H1 (cell line): ENCODE data around the gene ATP13A3. TPM values are rescaled to one million over a fixed set of nuclear protein-coding genes. Genes with fewer than 3 reads are reported as not detected.

Experiments used
- CTCF ChIA-PET: fragments of 300-600 bp; sonication (Branson Sonifier 250); formaldehyde crosslinking; loops from one replicate; lab custom pipeline; 2021; ENCODE audit not compliant: partially characterized antibody; lab: Charles Lee
- POLR2A ChIA-PET: fragments of 300-600 bp; sonication (Branson Sonifier 250); formaldehyde crosslinking; loops from one replicate; lab custom pipeline; 2021; ENCODE audit warnings: inconsistent platforms; ENCODE audit not compliant: partially characterized antibody; lab: Charles Lee
- DNase-seq, 2 experiments: peaks; one replicate each; pipeline versions ENCODE4 v3.0.0 to v3.0.0-alpha.2; 2010 to 2022; ENCODE audit warnings: low spot score in 2 of 2, low read depth in 1 of 2, mixed read lengths in 1 of 2
- FAIRE-seq: peaks from 2 replicates; lab custom pipeline; 2011; peaks lifted over from hg19 to GRCh38; lab: Jason Lieb, UNC
- H2AFZ ChIP-seq: 2 replicates; pipeline ENCODE4 v1.8.1; 2012; ENCODE audit warnings: low read length, inconsistent platforms
- H2AK5ac ChIP-seq: 2 replicates; pipeline ENCODE4 v1.6.1; 2013; ENCODE audit warnings: low read depth, low read length
- H2BK120ac ChIP-seq: replicated peaks from 2 replicates; pipeline ENCODE3; 2013; ENCODE audit warnings: low read depth, low read length, inconsistent platforms
- H2BK12ac ChIP-seq: 2 replicates; pipeline ENCODE4 v1.6.1; 2013; ENCODE audit warnings: low read depth, low read length
- H2BK15ac ChIP-seq: 2 replicates; pipeline ENCODE4 v1.6.1; 2013; ENCODE audit warnings: low read length
- H2BK20ac ChIP-seq: 2 replicates; pipeline ENCODE4 v1.6.1; 2013; ENCODE audit warnings: low read length
- H2BK5ac ChIP-seq: 2 replicates; pipeline ENCODE4 v1.6.1; 2013; ENCODE audit warnings: low read depth, low read length
- H3K14ac ChIP-seq: 2 replicates; pipeline ENCODE4 v1.6.1; 2013; ENCODE audit warnings: inconsistent platforms; ENCODE audit not compliant: insufficient read length
- H3K18ac ChIP-seq: 2 replicates; pipeline ENCODE4 v1.6.1; 2013; ENCODE audit warnings: low read length; ENCODE audit errors: extremely low read depth
- H3K23ac ChIP-seq: 2 replicates; pipeline ENCODE4 v1.6.1; 2013; ENCODE audit warnings: inconsistent platforms; ENCODE audit not compliant: insufficient read length
- H3K23me2 ChIP-seq: 2 replicates; pipeline ENCODE4 v1.6.1; 2013; ENCODE audit warnings: low read depth, low read length
- H3K27ac ChIP-seq: 2 replicates; pipeline ENCODE4 v1.6.1; 2011; ENCODE audit warnings: low read depth, low read length, inconsistent platforms
- H3K27me3 ChIP-seq, 4 experiments: replicated peaks in 1 of 4; 1 replicate in 1 of 4; 2 replicates in 3 of 4; pipeline versions ENCODE4 v1.6.1 to v1.8.1; 2011 to 2013; ENCODE audit warnings: low read length in 3 of 4, mild to moderate bottlenecking in 3 of 4, inconsistent platforms in 2 of 4, mixed read lengths in 2 of 4, moderate library complexity in 1 of 4; ENCODE audit not compliant: control insufficient read depth in 3 of 4, insufficient read depth in 3 of 4; ENCODE audit errors: extremely low read depth in 1 of 4
- H3K36me3 ChIP-seq, 4 experiments: 2 replicates each; pipeline versions ENCODE4 v1.6.1 to v1.8.1; 2011 to 2013; ENCODE audit warnings: mild to moderate bottlenecking in 4 of 4, low read length in 3 of 4, moderate library complexity in 2 of 4, control low read depth in 1 of 4, inconsistent platforms in 1 of 4; ENCODE audit not compliant: insufficient read depth in 4 of 4, control insufficient read depth in 2 of 4
- H3K4ac ChIP-seq: replicated peaks from 2 replicates; pipeline ENCODE3; 2013; ENCODE audit warnings: low read length, low read depth, mixed read lengths, inconsistent platforms; ENCODE audit not compliant: insufficient read length
- H3K4me1 ChIP-seq, 4 experiments: replicated peaks in 1 of 4; 1 replicate in 1 of 4; 2 replicates in 3 of 4; pipeline versions ENCODE4 v1.6.1 to v1.8.1; 2011 to 2013; ENCODE audit warnings: low read length in 3 of 4, inconsistent platforms in 2 of 4, mixed read lengths in 1 of 4; ENCODE audit not compliant: insufficient read depth in 4 of 4, control insufficient read depth in 3 of 4
- H3K4me2 ChIP-seq, 2 experiments: 2 replicates each; pipeline versions ENCODE4 v1.6.1 to v1.8.1; 2011 to 2013; ENCODE audit warnings: low read depth in 2 of 2, low read length in 2 of 2, control low read depth in 1 of 2, inconsistent platforms in 1 of 2, mild to moderate bottlenecking in 1 of 2; ENCODE audit not compliant: insufficient read depth in 1 of 2
- H3K4me3 ChIP-seq, 4 experiments: fragments of 200-600, 300-600 bp in 1 of 4; sonication (generic), shearing (Covaris generic), sonication (Bioruptor Twin) in 1 of 4; 2 replicates each; pipeline versions ENCODE4 v1.5.1 to v1.8.1; 2011 to 2016; ENCODE audit warnings: low read length in 4 of 4, low read depth in 3 of 4, control low read depth in 2 of 4, inconsistent platforms in 2 of 4, mild to moderate bottlenecking in 2 of 4, mixed read lengths in 1 of 4, moderate library complexity in 1 of 4; ENCODE audit not compliant: insufficient read depth in 2 of 4; ENCODE audit errors: extremely low read depth in 1 of 4
- H3K56ac ChIP-seq: replicated peaks from 2 replicates; pipeline ENCODE3; 2013; ENCODE audit warnings: low read depth, mild to moderate bottlenecking, mixed read lengths, low read length, inconsistent platforms; ENCODE audit not compliant: insufficient read length
- H3K79me1 ChIP-seq: 2 replicates; pipeline ENCODE4 v1.6.1; 2013; ENCODE audit warnings: low read depth, low read length, control low read depth
- H3K79me2 ChIP-seq, 2 experiments: 2 replicates each; pipeline versions ENCODE4 v1.6.1 to v1.8.1; 2012 to 2013; ENCODE audit warnings: low read length in 2 of 2, mild to moderate bottlenecking in 2 of 2, inconsistent platforms in 1 of 2; ENCODE audit not compliant: insufficient read depth in 2 of 2, control insufficient read depth in 1 of 2
- H3K9ac ChIP-seq, 4 experiments: replicated peaks in 1 of 4; 1 replicate in 1 of 4; 2 replicates in 3 of 4; pipeline versions ENCODE4 v1.6.1 to v1.8.1; 2011 to 2013; ENCODE audit warnings: low read depth in 3 of 4, low read length in 3 of 4, control low read depth in 2 of 4, mild to moderate bottlenecking in 2 of 4, moderate library complexity in 2 of 4, inconsistent platforms in 1 of 4; ENCODE audit errors: extremely low read depth in 1 of 4
- H3K9me3 ChIP-seq, 2 experiments: 2 replicates each; pipeline versions ENCODE4 v1.6.1 to v1.8.1; 2012 to 2013; ENCODE audit warnings: mild to moderate bottlenecking in 2 of 2, moderate library complexity in 2 of 2, control low read depth in 1 of 2, inconsistent platforms in 1 of 2, low read depth in 1 of 2, low read length in 1 of 2, mixed read lengths in 1 of 2; ENCODE audit not compliant: insufficient read depth in 2 of 2
- H4K20me1 ChIP-seq, 2 experiments: replicated peaks in 1 of 2; 2 replicates each; pipeline versions ENCODE3 to v1.8.1; 2011 to 2013; ENCODE audit warnings: inconsistent platforms in 2 of 2, low read length in 2 of 2, mild to moderate bottlenecking in 1 of 2; ENCODE audit not compliant: insufficient read depth in 2 of 2, control insufficient read depth in 1 of 2
- H4K5ac ChIP-seq: 2 replicates; pipeline ENCODE4 v1.6.1; 2013; ENCODE audit warnings: low read length, low read depth, mixed read lengths, inconsistent platforms; ENCODE audit not compliant: insufficient read length
- H4K8ac ChIP-seq: 2 replicates; pipeline ENCODE4 v1.8.0; 2013; ENCODE audit warnings: mild to moderate bottlenecking, moderate library complexity, low read length, inconsistent platforms; ENCODE audit not compliant: insufficient read depth; ENCODE audit errors: extremely low read depth
- H4K91ac ChIP-seq: replicated peaks from 2 replicates; pipeline ENCODE3; 2013; ENCODE audit warnings: low read length, mixed read lengths, inconsistent platforms; ENCODE audit not compliant: insufficient read length
- CREB1 ChIP-seq: IDR thresholded peaks from 2 replicates; pipeline ENCODE4 v1.6.1; 2012; ENCODE audit warnings: inconsistent platforms
- SIRT6 ChIP-seq: IDR thresholded peaks from one replicate; pipeline ENCODE4 v1.7.1; 2012; ENCODE audit warnings: low read length, inconsistent platforms
- WGBS, 2 experiments: shearing (Covaris generic) in 1 of 2; methylation state at CpG; one replicate each; pipeline versions ENCODE4 v1.1.6 to v1.1.7; 2013 to 2015; ENCODE audit warnings: low lambda C conversion rate in 2 of 2, mixed read lengths in 2 of 2, inconsistent platforms in 1 of 2, low coverage in 1 of 2, missing lambda C conversion rate in 1 of 2; ENCODE audit not compliant: insufficient replicate concordance in 2 of 2, insufficient coverage in 1 of 2, insufficient read length in 1 of 2; ENCODE audit errors: extremely low coverage in 1 of 2, missing lambda C conversion rate in 1 of 2; 5-methylcytosine and 5-hydroxymethylcytosine counted together
- polyA plus RNA-seq, 7 experiments: library from polyadenylated mRNA; depleted of rRNA in 3 of 7; stranded (reverse) in 5 of 7; unstranded in 2 of 7; fragments of >200 nt in 5 of 7; fragments of 200-250 nt in 2 of 7; gene quantifications; 1 replicate in 5 of 7; 2 replicates in 1 of 7; 4 replicates in 1 of 7; pipeline versions ENCODE4 v1.2.1 to v1.2.3, GENCODE V29; 2011 to 2013; ENCODE audit warnings: missing spikeins in 2 of 7, mixed read lengths in 2 of 7
- total RNA-seq: library from RNA; stranded (reverse); fragmentation: NEBNext Ultra II Directional; extraction: Animal tissue kit (Norgen Biotek cat#: 25700); gene quantifications from 2 replicates; pipeline ENCODE4 v1.2.1, GENCODE V29; 2021
- TF ChIP-seq, protein P1 (sequence below): IDR thresholded peaks from 2 replicates; pipeline ENCODE4 v1.6.1; 2012; ENCODE audit warnings: low read length, inconsistent platforms

ATP13A3 gene
- total and polyA plus RNA-seq, 2 of the 8 experiments (the other 6 are each of a cell fraction or from before 2014, with no cell fraction given) = 18.6 to 92.2 TPM

DNA sequence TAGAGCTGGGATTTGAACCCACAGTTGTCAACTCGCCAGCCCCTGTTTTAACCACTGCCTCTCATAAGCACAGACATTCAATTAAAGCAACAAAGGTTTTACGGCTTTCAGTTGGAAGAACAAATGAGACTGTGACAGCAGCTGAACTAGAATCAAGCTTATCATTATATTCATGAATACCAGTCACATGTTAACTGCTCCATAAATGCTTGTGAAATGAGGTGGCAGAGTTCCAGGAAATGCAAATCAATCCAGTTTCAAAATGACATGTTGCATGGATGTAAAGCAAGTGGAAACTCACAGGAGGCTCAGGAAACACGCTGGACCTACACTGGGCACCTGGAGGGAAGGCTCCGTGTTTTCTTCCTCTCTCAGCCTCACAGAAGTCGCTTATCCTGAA lies 91.6 kb downstream of the ATP13A3 start:
- H3K36me3 ChIP-seq = no peaks in the 10 kb centered on the region
- H4K20me1 ChIP-seq = no peaks in the 10 kb centered on the region
- peaks cover 0 to 11% (median 5%) of the 10 kb centered on the region in 4 experiments; a peak in 5 of 7 replicates for H3K4me1 ChIP-seq
- no peaks in the 10 kb centered on the region for H3K79me1 ChIP-seq
- H3K27me3 ChIP-seq = peaks cover 16 to 35% (median 25%) of the 10 kb centered on the region in 4 experiments
- ChIA-PET CTCF (interaction anchor here (0.9 to 6.7 kb wide), 9 partner anchors 8 to 60 kb away, joined by 3 to 122 read pairs (median 6); partner anchors contain the start of gene LRRC15), POLR2A (interaction anchor here (1.8 kb wide), 1 partner anchor 13 kb away, joined by 6 read pairs; no protein-coding TSS in a partner anchor)
- H4K91ac ChIP-seq = no peak overlapping the region
- no peak overlapping the region; the same call in 1 of the 2 replicates for H2BK15ac ChIP-seq
- H3K4me2 ChIP-seq = no peak overlapping the region; a peak in 1 of 4 replicates
- FAIRE-seq = no peak
- peaks cover 4% of the 10 kb centered on the region in 2 experiments; a peak in 2 of 4 replicates for H3K9me3 ChIP-seq
- H4K5ac ChIP-seq = no peak overlapping the region
- H2BK120ac ChIP-seq = no peak overlapping the region
- 80% methylated on average over 5 of the region's 5 CpGs; no CpG with 5 or more reads in 1 of the 2 experiments for WGBS, 2 experiments
- peaks cover 3% of the 10 kb centered on the region for H3K23me2 ChIP-seq
- no peak overlapping the region for H3K4ac ChIP-seq
- H2BK5ac ChIP-seq = no peak overlapping the region
- no peak overlapping the region for H3K56ac ChIP-seq
- H2AK5ac ChIP-seq = no peak overlapping the region
- H2AFZ ChIP-seq = no peak overlapping the region
- DNase-seq = peak in 1 of 2 experiments; percentile 36
- no peak overlapping the region for H3K4me3 ChIP-seq
- no peak overlapping the region for H3K23ac ChIP-seq
- no peak overlapping the region for H4K8ac ChIP-seq
- H3K79me2 ChIP-seq = no peaks in the 10 kb centered on the region
- H2BK20ac ChIP-seq = no peak overlapping the region
- no peak overlapping the region for H3K9ac ChIP-seq
- H3K14ac ChIP-seq = no peak overlapping the region
- H3K18ac ChIP-seq = no peak overlapping the region
- no peak overlapping the region for H3K27ac ChIP-seq
- H2BK12ac ChIP-seq = no peak overlapping the region
- no peak for TF ChIP-seq CREB1
- no peak for TF ChIP-seq SIRT6
- TF ChIP-seq, protein P1, sequence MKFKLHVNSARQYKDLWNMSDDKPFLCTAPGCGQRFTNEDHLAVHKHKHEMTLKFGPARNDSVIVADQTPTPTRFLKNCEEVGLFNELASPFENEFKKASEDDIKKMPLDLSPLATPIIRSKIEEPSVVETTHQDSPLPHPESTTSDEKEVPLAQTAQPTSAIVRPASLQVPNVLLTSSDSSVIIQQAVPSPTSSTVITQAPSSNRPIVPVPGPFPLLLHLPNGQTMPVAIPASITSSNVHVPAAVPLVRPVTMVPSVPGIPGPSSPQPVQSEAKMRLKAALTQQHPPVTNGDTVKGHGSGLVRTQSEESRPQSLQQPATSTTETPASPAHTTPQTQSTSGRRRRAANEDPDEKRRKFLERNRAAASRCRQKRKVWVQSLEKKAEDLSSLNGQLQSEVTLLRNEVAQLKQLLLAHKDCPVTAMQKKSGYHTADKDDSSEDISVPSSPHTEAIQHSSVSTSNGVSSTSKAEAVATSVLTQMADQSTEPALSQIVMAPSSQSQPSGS = no peak
